PC-9 (cell line): ENCODE data around the gene NT5C1A. TPM values are rescaled to one million over a fixed set of nuclear protein-coding genes. Genes with fewer than 3 reads are reported as not detected.

Experiments used
- BruUV-seq: library from RNA; stranded (reverse); fragments of 400-500 nt; replicated peaks from 2 replicates; lab custom pipeline; 2021; lab: Mats Ljungman, UMichigan
- CTCF ChIA-PET: fragments of 300-600 bp; sonication (Branson Sonifier 250); formaldehyde crosslinking; loops from one replicate; lab custom pipeline; 2022; ENCODE audit warnings: antibody characterized with exemption; lab: Charles Lee
- POLR2A ChIA-PET: fragments of 300-600 bp; sonication (Branson Sonifier 250); formaldehyde crosslinking; loops from one replicate; lab custom pipeline; 2022; ENCODE audit warnings: antibody characterized with exemption; ENCODE audit not compliant: unreplicated experiment; lab: Charles Lee
- DNase-seq, 2 experiments: peaks; one replicate each; pipeline versions ENCODE4 v3.0.0 to v3.0.0-alpha.2; 2015 to 2022; ENCODE audit warnings: mixed read lengths in 1 of 2
- H2AFZ ChIP-seq: fragments of 200-600 bp; sonication (generic); 2 replicates; pipeline ENCODE4 v1.8.1; 2017; ENCODE audit warnings: antibody characterized with exemption
- H3F3A ChIP-seq: fragments of 200-600 bp; sonication (generic); 2 replicates; pipeline ENCODE4 v1.8.1; 2017; ENCODE audit warnings: antibody characterized with exemption, mild to moderate bottlenecking, low read depth; ENCODE audit not compliant: insufficient read depth
- H3K27ac ChIP-seq: fragments of 200-600 bp; sonication (generic); 2 replicates; pipeline ENCODE4 v1.6.1; 2016; ENCODE audit warnings: mixed run types
- H3K27me3 ChIP-seq: fragments of 200-600 bp; sonication (generic); 2 replicates; pipeline ENCODE4 v1.6.1; 2016; ENCODE audit warnings: low read depth, mixed run types; ENCODE audit not compliant: insufficient read depth
- H3K36me3 ChIP-seq: fragments of 200-600 bp; sonication (generic); 2 replicates; pipeline ENCODE4 v1.6.1; 2016; ENCODE audit warnings: low read depth, mixed run types
- H3K4me1 ChIP-seq: fragments of 200-600 bp; sonication (generic); replicated peaks from 2 replicates; pipeline ENCODE4 v1.6.1; 2016; ENCODE audit warnings: mixed run types; ENCODE audit not compliant: insufficient read depth
- H3K4me2 ChIP-seq: fragments of 200-600 bp; sonication (generic); 2 replicates; pipeline ENCODE4 v1.6.1; 2017; ENCODE audit warnings: mixed run types
- H3K4me3 ChIP-seq: fragments of 200-600 bp; sonication (generic); 2 replicates; pipeline ENCODE4 v1.6.1; 2016; ENCODE audit warnings: mixed run types
- H3K79me2 ChIP-seq: fragments of 200-600 bp; sonication (generic); 2 replicates; pipeline ENCODE4 v1.6.1; 2017; ENCODE audit warnings: low read depth, mixed run types
- H3K9me2 ChIP-seq: fragments of 200-600 bp; sonication (generic); 2 replicates; pipeline ENCODE4 v1.8.1; 2017; ENCODE audit warnings: mild to moderate bottlenecking; ENCODE audit not compliant: insufficient read depth
- H3K9me3 ChIP-seq: fragments of 200-600 bp; sonication (generic); 2 replicates; pipeline ENCODE4 v1.8.1; 2016; ENCODE audit warnings: low read depth; ENCODE audit not compliant: insufficient read depth
- H4K20me1 ChIP-seq: fragments of 200-600 bp; sonication (generic); 2 replicates; pipeline ENCODE4 v1.8.1; 2017; ENCODE audit not compliant: insufficient read depth
- CTCF ChIP-seq: fragments of 200-600 bp; sonication (generic); conservative IDR thresholded peaks from 2 replicates; pipeline ENCODE4 v1.6.1; 2017; ENCODE audit warnings: mixed run types, antibody characterized with exemption, mild to moderate bottlenecking, moderate library complexity
- EZH2 ChIP-seq: fragments of 200-600 bp; sonication (generic); IDR thresholded peaks from 2 replicates; pipeline ENCODE4 v1.8.0; 2017; ENCODE audit warnings: antibody characterized with exemption, low read depth
- intact Hi-C: fragments of 100-400 bp; cut with micrococcal nuclease; formaldehyde crosslinking; loops from one replicate; pipeline ENCODE4 v1.10.0; 2022; ENCODE audit not compliant: unreplicated experiment
- total RNA-seq: library from RNA; stranded (reverse); gene quantifications from 2 replicates; pipeline ENCODE4 v1.2.3, GENCODE V29; 2021

NT5C1A gene
- total RNA-seq, 1 experiment from 2014 or later = not detected

DNA sequence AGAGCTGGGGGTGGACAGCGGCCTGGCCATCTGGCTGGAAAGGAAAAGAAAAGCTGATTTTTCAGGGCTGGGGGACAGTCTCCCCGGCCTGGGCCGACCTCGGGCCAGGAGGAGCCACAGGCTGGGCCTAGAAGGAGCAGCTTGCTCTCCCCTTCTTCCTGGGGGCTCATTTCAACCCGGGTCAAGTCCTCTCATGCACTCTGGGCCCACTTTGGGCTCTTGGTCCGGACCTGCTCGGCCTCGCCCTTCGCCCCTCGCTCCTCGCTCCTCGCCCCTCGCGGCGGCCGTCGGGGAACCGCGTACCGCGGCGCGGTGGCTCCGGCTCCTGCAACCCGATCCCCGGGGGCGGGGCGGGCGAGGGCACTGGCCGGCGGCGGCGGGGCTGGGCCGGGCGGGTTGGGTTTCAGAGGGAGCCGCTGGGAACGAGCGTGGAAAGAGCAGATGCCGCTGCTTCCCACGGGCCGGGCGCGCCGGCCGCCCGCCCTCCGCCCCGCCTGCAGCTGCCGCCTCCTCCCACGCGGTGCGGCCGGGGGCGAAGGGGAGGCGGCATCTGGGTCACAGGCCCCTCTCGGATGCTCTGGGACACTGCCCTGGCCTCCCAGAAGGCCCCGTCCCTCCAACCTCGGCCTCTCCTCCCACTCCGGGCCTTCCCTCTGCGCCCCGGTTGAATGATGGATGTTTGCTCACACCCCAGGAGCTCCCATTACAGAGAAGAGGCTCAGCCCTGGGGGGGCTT lies 39.1 kb downstream of the NT5C1A start:
- intact Hi-C loops = no loop called here
- TF ChIP-seq CTCF (no peak), EZH2 (no peak)
- Histone ChIP-seq H3K27ac (no peak overlapping the region), H3F3A (no peaks in the 10 kb centered on the region), H3K36me3 (no peaks in the 10 kb centered on the region), H3K4me2 (peak overlapping the region; percentile 70), H2AFZ (peak overlapping the region; percentile 65; the same call in 1 of the 2 replicates), H3K4me3 (peak overlapping the region; percentile 42; the same call in 1 of the 2 replicates), H4K20me1 (no peaks in the 10 kb centered on the region), H3K9me2 (no peaks in the 10 kb centered on the region), H3K79me2 (no peaks in the 10 kb centered on the region), H3K4me1 (no peaks in the 10 kb centered on the region), H3K27me3 (peaks cover 54% of the 10 kb centered on the region), H3K9me3 (no peaks in the 10 kb centered on the region)
- BruUV-seq = no TSS peak
- ChIA-PET CTCF (interaction anchor here (0.6 to 0.7 kb wide), 2 partner anchors 28 to 40 kb away, joined by 3 to 7 read pairs; no protein-coding TSS in a partner anchor), POLR2A (interaction anchor here (0.6 kb wide), 1 partner anchor 796 kb away, joined by 6 read pairs; no protein-coding TSS in a partner anchor)
- DNase-seq = peak in 1 of 2 experiments; percentile 75

- H3K9me3 ChIP-seq = no peaks in the 10 kb centered on the region
- no peak for DNase-seq
- no peaks in the 10 kb centered on the region for H3K79me2 ChIP-seq
- ChIA-PET POLR2A (no interaction called here), CTCF (no interaction called here)
- no peaks in the 10 kb centered on the region for H3K4me1 ChIP-seq
- no peaks in the 10 kb centered on the region for H4K20me1 ChIP-seq
- 0 out of 2 replicates have a peak overlapping the region, but pooled peaks have one; percentile 65 for H2AFZ ChIP-seq
- H3K27ac ChIP-seq = no peak overlapping the region
- no peaks in the 10 kb centered on the region for H3F3A ChIP-seq
- intact Hi-C loops = no loop called here
- H3K4me2 ChIP-seq = no peak overlapping the region; the same call in 1 of the 2 replicates
- no TSS peak for BruUV-seq
- H3K27me3 ChIP-seq = peaks cover 59% of the 10 kb centered on the region
- TF ChIP-seq EZH2 = no peak
- no peak for TF ChIP-seq CTCF
- H3K4me3 ChIP-seq = no peak overlapping the region
- no peaks in the 10 kb centered on the region for H3K9me2 ChIP-seq
- no peaks in the 10 kb centered on the region for H3K36me3 ChIP-seq
Observed at GRCh38 chr1:39632323-39632681, 39.6 kb downstream of the NT5C1A start.

- no peaks in the 10 kb centered on the region for H3K9me2 ChIP-seq
- H3K36me3 ChIP-seq = no peaks in the 10 kb centered on the region
- H3K4me1 ChIP-seq = no peaks in the 10 kb centered on the region
- CTCF ChIA-PET = no interaction called here
- peaks cover 62% of the 10 kb centered on the region for H3K27me3 ChIP-seq
- TF ChIP-seq EZH2 = no peak
- TF ChIP-seq CTCF = no peak
- no peaks in the 10 kb centered on the region for H4K20me1 ChIP-seq
- H3K4me2 ChIP-seq = no peak overlapping the region
- H3K9me3 ChIP-seq = no peaks in the 10 kb centered on the region
- H3K27ac ChIP-seq = no peak overlapping the region
- intact Hi-C loops = no loop called here
- no peak overlapping the region for H2AFZ ChIP-seq
- no peak overlapping the region for H3K4me3 ChIP-seq
- no peak for DNase-seq
- H3F3A ChIP-seq = no peaks in the 10 kb centered on the region
- no peaks in the 10 kb centered on the region for H3K79me2 ChIP-seq
- POLR2A ChIA-PET = no interaction called here
- no TSS peak for BruUV-seq
Observed at GRCh38 chr1:39631361-39632322, 40.3 kb downstream of the NT5C1A start.
